Muscle layer of duodenum (tissue), 2 donors: ENCODE data around the gene ETV6.

ENCODE experiments used
- H3K27ac ChIP-seq: one replicate; pipeline ENCODE4 v1.7.0; 2013; ENCODE audit warnings: mild to moderate bottlenecking, low read length
- H3K27me3 ChIP-seq: one replicate; pipeline ENCODE4 v1.7.0; 2013; ENCODE audit warnings: low read depth, mild to moderate bottlenecking, control low read depth, low read length
- H3K36me3 ChIP-seq, 2 donors: one replicate each; pipeline ENCODE4 v1.7.0; 2013; ENCODE audit warnings: low read length in 2 of 2, control low read depth in 1 of 2, mild to moderate bottlenecking in 1 of 2; ENCODE audit not compliant: insufficient read depth in 2 of 2, control insufficient read depth in 1 of 2
- H3K4me1 ChIP-seq, 2 donors: one replicate each; pipeline ENCODE4 v1.7.0; 2013; ENCODE audit warnings: low read length in 2 of 2, mild to moderate bottlenecking in 2 of 2, control low read depth in 1 of 2, moderate library complexity in 1 of 2; ENCODE audit not compliant: insufficient read depth in 2 of 2, control insufficient read depth in 1 of 2
- H3K4me3 ChIP-seq, 2 donors: one replicate each; pipeline ENCODE4 v1.7.0; 2013; ENCODE audit warnings: low read length in 2 of 2, low read depth in 1 of 2, mild to moderate bottlenecking in 1 of 2
- H3K9me3 ChIP-seq, 2 donors: one replicate each; pipeline ENCODE4 v1.7.0; 2013; ENCODE audit warnings: low read length in 2 of 2, control low read depth in 1 of 2, mild to moderate bottlenecking in 1 of 2; ENCODE audit not compliant: control insufficient read depth in 1 of 2
- donor health status: healthy.

Gene ETV6

GRCh38 chr12:11762723-11763326 lies 113.4 kb downstream of the ETV6 start:
- peaks cover 53 to 55% of the 10 kb centered on the region in 2 donors for H3K4me1 ChIP-seq
- no peaks in the 10 kb centered on the region for H3K27me3 ChIP-seq
- H3K27ac ChIP-seq = peak overlapping the region; percentile 82
- H3K4me3 ChIP-seq = no peak overlapping the region
- no peaks in the 10 kb centered on the region for H3K9me3 ChIP-seq
- H3K36me3 ChIP-seq = no peaks in the 10 kb centered on the region

GRCh38 chr12:11763760-11764520 lies 114.5 kb downstream of the ETV6 start:
- Histone ChIP-seq H3K36me3 (no peaks in the 10 kb centered on the region), H3K4me3 (no peak overlapping the region), H3K27ac (peak overlapping the region; percentile 82), H3K4me1 (peaks cover 43 to 55% of the 10 kb centered on the region in 2 donors), H3K27me3 (no peaks in the 10 kb centered on the region), H3K9me3 (no peaks in the 10 kb centered on the region)

DNA sequence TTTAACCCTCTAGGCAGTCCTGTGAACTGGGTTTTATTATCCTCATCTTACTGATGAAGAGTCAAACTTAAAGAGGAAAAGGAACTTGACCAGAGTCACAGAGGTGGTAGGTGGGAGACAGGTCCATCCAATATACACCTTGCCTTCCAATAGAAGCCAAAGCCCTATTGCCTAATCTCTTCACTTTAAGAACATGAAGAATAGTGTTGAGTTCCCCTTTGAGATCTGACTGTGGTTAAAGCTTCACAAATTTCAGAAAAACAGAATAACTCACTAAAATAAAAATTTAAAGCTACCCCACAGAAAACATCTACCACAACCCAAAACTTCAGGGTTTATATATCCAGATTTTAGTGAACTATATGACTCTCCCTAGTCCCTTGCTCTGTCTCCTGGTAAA lies 115.4 kb downstream of the ETV6 start:
- H3K4me3 ChIP-seq = no peak overlapping the region
- peaks cover 43 to 57% of the 10 kb centered on the region in 2 donors for H3K4me1 ChIP-seq
- H3K27me3 ChIP-seq = no peaks in the 10 kb centered on the region
- H3K9me3 ChIP-seq = no peaks in the 10 kb centered on the region
- peak overlapping the region; percentile 82 for H3K27ac ChIP-seq
- H3K36me3 ChIP-seq = no peaks in the 10 kb centered on the region

DNA sequence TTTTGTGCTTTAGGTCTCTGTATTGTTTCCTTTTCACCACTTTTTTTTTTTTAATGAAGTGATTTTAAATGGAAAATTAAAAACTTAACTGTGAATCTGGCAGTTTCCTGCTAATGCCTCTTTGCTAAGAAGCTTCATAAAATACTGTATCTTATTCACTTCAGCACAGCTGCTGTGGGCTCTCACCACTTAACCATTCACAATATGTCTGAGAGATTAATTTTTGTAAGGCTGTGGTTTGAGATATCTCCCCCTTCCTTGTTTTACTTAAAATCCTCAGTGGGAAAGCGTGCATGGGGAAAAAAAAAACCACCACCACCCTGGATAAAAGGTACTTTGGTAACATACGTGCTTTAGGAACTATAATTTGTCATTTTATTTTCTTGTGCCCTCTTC lies 115.9 kb downstream of the ETV6 start:
- no peaks in the 10 kb centered on the region for H3K36me3 ChIP-seq
- peak overlapping the region in 1 of 2 donors; percentile 4 for H3K4me3 ChIP-seq
- H3K9me3 ChIP-seq = no peaks in the 10 kb centered on the region
- H3K27me3 ChIP-seq = no peaks in the 10 kb centered on the region
- H3K27ac ChIP-seq = peak overlapping the region; percentile 82
- peaks cover 43 to 57% of the 10 kb centered on the region in 2 donors for H3K4me1 ChIP-seq

GRCh38 chr12:11765817-11766794 lies 116.6 kb downstream of the ETV6 start:
- Histone ChIP-seq H3K36me3 (no peaks in the 10 kb centered on the region), H3K27me3 (no peaks in the 10 kb centered on the region), H3K9me3 (no peaks in the 10 kb centered on the region), H3K4me3 (peak overlapping the region in 1 of 2 donors; percentile 4), H3K27ac (peak overlapping the region; percentile 82), H3K4me1 (peaks cover 49 to 57% of the 10 kb centered on the region in 2 donors)

GRCh38 chr12:11767029-11767724 lies 117.7 kb downstream of the ETV6 start:
- Histone ChIP-seq H3K36me3 (no peaks in the 10 kb centered on the region), H3K27ac (peak overlapping the region; percentile 82), H3K4me3 (no peak overlapping the region), H3K27me3 (no peaks in the 10 kb centered on the region), H3K4me1 (peaks cover 52 to 53% of the 10 kb centered on the region in 2 donors), H3K9me3 (no peaks in the 10 kb centered on the region)

DNA sequence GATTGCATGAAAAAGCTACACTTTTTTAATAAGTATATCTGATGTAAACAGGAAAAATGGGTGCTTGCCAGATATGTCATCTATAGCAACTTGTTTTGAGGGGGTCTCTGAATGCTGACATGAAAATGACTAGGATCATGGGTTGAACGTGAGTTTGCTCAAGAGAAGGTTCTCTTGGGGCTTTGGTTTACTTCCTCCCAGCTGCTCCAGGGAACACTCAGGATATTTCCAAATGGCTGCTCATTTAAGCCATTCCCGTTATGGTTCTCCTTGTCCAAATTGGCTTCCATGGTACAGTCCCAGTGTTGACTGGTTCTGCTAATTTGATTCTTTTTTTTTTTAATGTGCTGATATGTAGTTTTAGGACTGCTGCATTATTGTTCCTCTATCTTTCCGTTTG lies 118.3 kb downstream of the ETV6 start:
- H3K4me1 ChIP-seq = peaks cover 46 to 47% of the 10 kb centered on the region in 2 donors
- H3K4me3 ChIP-seq = no peak overlapping the region
- no peaks in the 10 kb centered on the region for H3K27me3 ChIP-seq
- H3K36me3 ChIP-seq = no peaks in the 10 kb centered on the region
- H3K9me3 ChIP-seq = no peaks in the 10 kb centered on the region
- peak overlapping the region; percentile 82 for H3K27ac ChIP-seq

GRCh38 chr12:11768233-11768965 lies 118.9 kb downstream of the ETV6 start:
- Histone ChIP-seq H3K4me1 (peaks cover 42% of the 10 kb centered on the region in 2 donors), H3K36me3 (no peaks in the 10 kb centered on the region), H3K27me3 (no peaks in the 10 kb centered on the region), H3K4me3 (no peak overlapping the region), H3K9me3 (no peaks in the 10 kb centered on the region), H3K27ac (no peak overlapping the region)

GRCh38 chr12:11769723-11770514 lies 120.4 kb downstream of the ETV6 start:
- peaks cover 27 to 37% of the 10 kb centered on the region in 2 donors for H3K4me1 ChIP-seq
- no peak overlapping the region for H3K27ac ChIP-seq
- H3K9me3 ChIP-seq = no peaks in the 10 kb centered on the region
- H3K27me3 ChIP-seq = no peaks in the 10 kb centered on the region
- H3K4me3 ChIP-seq = no peak overlapping the region
- no peaks in the 10 kb centered on the region for H3K36me3 ChIP-seq

DNA sequence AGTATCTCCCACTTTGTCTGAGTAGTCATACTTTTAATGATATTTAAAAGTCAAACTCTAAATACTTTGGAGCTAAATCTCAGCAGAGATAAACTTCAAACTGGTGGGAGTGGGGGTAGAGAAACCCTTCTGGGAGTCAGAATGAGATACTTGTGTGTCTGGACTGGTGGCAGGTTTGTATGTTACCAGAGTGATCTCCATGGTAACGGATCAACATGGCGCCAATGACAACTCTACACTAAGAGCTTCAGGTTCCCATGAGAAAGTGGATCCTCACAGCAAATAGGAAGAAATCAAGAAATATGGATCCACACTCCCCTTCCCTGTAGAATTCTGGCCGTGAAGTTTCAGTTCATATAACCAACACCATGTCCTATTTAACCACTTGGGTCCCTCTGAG lies 121.9 kb downstream of the ETV6 start:
- H3K4me1 ChIP-seq = peaks cover 18 to 27% of the 10 kb centered on the region in 2 donors
- H3K9me3 ChIP-seq = no peaks in the 10 kb centered on the region

More for the DNA sequence above, 121.9 kb downstream of the ETV6 start:
- Histone ChIP-seq H3K27ac (no peak overlapping the region), H3K4me3 (no peak overlapping the region), H3K36me3 (no peaks in the 10 kb centered on the region), H3K27me3 (no peaks in the 10 kb centered on the region)
